Ovary (tissue), 9 donors: ENCODE measurements around the gene PRKAG1. TPM values are rescaled to one million over a fixed set of nuclear protein-coding genes. Genes with fewer than 3 reads are reported as not detected.
A peak's percentile ranks its signal among the peaks of the same experiment; 100 is the strongest.

Experiments
- DNase-seq, 5 donors: peaks; one replicate each; pipeline ENCODE4 v3.0.0-alpha.2; 2019 to 2020
- H3K27ac ChIP-seq, 2 donors: fragments of 200-600 bp; one replicate each; pipeline versions ENCODE4 v1.5.1 to v1.8.0; 2019 to 2022
- H3K27me3 ChIP-seq: fragments of 200-600 bp; one replicate; pipeline ENCODE4 v1.8.0; 2022
- H3K36me3 ChIP-seq: fragments of 200-600 bp; sonication (generic); one replicate; pipeline ENCODE4 v1.5.1; 2019
- H3K4me1 ChIP-seq: one replicate; pipeline ENCODE4 v1.8.1; 2013; ENCODE audit warnings: mild to moderate bottlenecking, moderate library complexity; ENCODE audit not compliant: insufficient read depth
- H3K4me3 ChIP-seq: fragments of 200-600 bp; sonication (generic); one replicate; pipeline ENCODE4 v1.5.1; 2017
- H3K9me3 ChIP-seq, 2 donors: fragments of 200-600 bp in 1 of 2; sonication (generic) in 1 of 2; one replicate each; pipeline versions ENCODE4 v1.5.1 to v1.8.1; 2013 to 2019; ENCODE audit warnings: mild to moderate bottlenecking in 1 of 2, moderate library complexity in 1 of 2
- CTCF ChIP-seq, 3 donors: fragments of 450-650 bp in 2 of 3; fragments of 200-600 bp in 1 of 3; IDR thresholded peaks; one replicate each; pipeline versions ENCODE4 v1.5.1 to v1.8.0; 2016 to 2022; ENCODE audit warnings: antibody characterized with exemption in 3 of 3, mild to moderate bottlenecking in 1 of 3
- EP300 ChIP-seq: sonication (generic); formaldehyde crosslinking; IDR thresholded peaks from one replicate; pipeline ENCODE4 v1.6.1; 2017; ENCODE audit warnings: antibody characterized with exemption
- POLR2A ChIP-seq: fragments of 450-650 bp; IDR thresholded peaks from one replicate; pipeline ENCODE4 v1.6.1; 2017; ENCODE audit warnings: antibody characterized with exemption, mild to moderate bottlenecking, moderate library complexity
- WGBS, 3 donors: extraction: QIAGEN DNeasy Blood & Tissue Kit in 1 of 3; methylation state at CpG; one replicate each; pipeline versions ENCODE4 v1.1.5 to v1.1.7; 2013 to 2017; 5-methylcytosine and 5-hydroxymethylcytosine counted together
- intact Hi-C, 4 donors: fragments of 100-400 bp; cut with DNase I; formaldehyde crosslinking; loops; one replicate each; pipeline versions ENCODE4 v1.11.0 to v1.15.1; 2022 to 2023
- polyA plus RNA-seq, 2 donors: library from polyadenylated mRNA; stranded (reverse); fragments of 200-250 nt in 1 of 2; fragments of 350-450 nt in 1 of 2; fragmentation: Illumina TruSeq in 1 of 2; extraction: RNeasy Lipid Tissue Mini Kit (QIAGEN cat#74804) in 1 of 2; gene quantifications; one replicate each; pipeline ENCODE4 v1.2.3, GENCODE V29; 2013 to 2014
- total RNA-seq, 7 donors: library from RNA; depleted of rRNA in 2 of 7; stranded (reverse); fragments of >200 nt in 2 of 7; fragmentation: NEBNext Ultra II Directional in 3 of 7; extraction: Animal tissue kit (Norgen Biotek cat#: 25700) in 3 of 7; gene quantifications; one replicate each; pipeline versions ENCODE4 v1.1.0 to v1.2.4, GENCODE V29; 2016 to 2023
- donor health status: DM: no; HTN: no; CAD: no; lungs with moderate emphysema.
- donor health status: DM: no; HTN: no; CAD: no.
- donor health status: Bipolar disorder and iron deficiency.
- donor health status: DM: yes; HTN: yes; CAD: no.
- donor health status: DM: no; HTN: no; CAD: no.
- donor health status: DM: yes; HTN: yes; CAD: no.

Gene PRKAG1
- total and polyA plus RNA-seq, 9 donors = 25.6 to 98.5 (median 38.3) TPM

GRCh38 chr12:49061157-49061650 is 42.6 kb upstream of the PRKAG1 start:
- Histone ChIP-seq H3K36me3 (no peaks in the 10 kb centered on the region), H3K9me3 (no peaks in the 10 kb centered on the region), H3K27ac (peak overlapping the region in 1 of 2 donors; percentile 90), H3K27me3 (no peaks in the 10 kb centered on the region), H3K4me1 (peaks cover 14% of the 10 kb centered on the region), H3K4me3 (peak overlapping the region; percentile 91)
- no peak for TF ChIP-seq POLR2A
- TF ChIP-seq CTCF (IDR thresholded peaks at IDR 0.05) = no peak
- no peak for TF ChIP-seq EP300
- no peak for DNase-seq
- intact Hi-C loops = loop anchor here in 1 of 4 donors (10.0 kb wide), 1 partner anchor 174 kb away; no protein-coding TSS in a partner anchor
- 4 to 5% (median 4%) methylated on average over 16 of the region's 16 CpGs for WGBS, 3 donors

GRCh38 chr12:49060237-49061156 is 41.9 kb upstream of the PRKAG1 start, which contains the start of gene KMT2D:
Gene KMT2D, minus strand, starts transcription at chr12:49060794. Its CDS starts 5,470 bp downstream, at chr12:49055324.
- DNase-seq = peak; percentile 92 to 94 (median 93)
- H3K27me3 ChIP-seq = no peaks in the 10 kb centered on the region
- peak within 1 kb of the TSS; percentile 61 to 90 for H3K27ac ChIP-seq
- H3K4me3 ChIP-seq = peak within 1 kb of the TSS; percentile 91
- no peaks in the 10 kb centered on the region for H3K9me3 ChIP-seq
- intact Hi-C loops = loop anchor here in 1 of 4 donors (10.0 kb wide), 1 partner anchor 174 kb away; no protein-coding TSS in a partner anchor
- peaks cover 21% of the 10 kb centered on the region for H3K4me1 ChIP-seq
- 0 to 1% (median 0%) methylated on average over 30 to 74 of the region's 74 CpGs for WGBS, 3 donors
- H3K36me3 ChIP-seq = no peaks in the 10 kb centered on the region
- TF ChIP-seq CTCF (IDR thresholded peaks at IDR 0.05) (peak; percentile 10 to 79 (median 57)), EP300 (no peak), POLR2A (peak; percentile 66)

GRCh38 chr12:49059299-49060171 is 41.0 kb upstream of the PRKAG1 start:
- Histone ChIP-seq H3K27me3 (no peaks in the 10 kb centered on the region), H3K9me3 (no peaks in the 10 kb centered on the region), H3K4me1 (peaks cover 21% of the 10 kb centered on the region), H3K4me3 (peak overlapping the region; percentile 91), H3K36me3 (no peaks in the 10 kb centered on the region), H3K27ac (peak overlapping the region; percentile 61 to 90)
- peak in 2 of 5 donors; percentile 37 to 60 for DNase-seq
- no peak for TF ChIP-seq EP300
- TF ChIP-seq POLR2A = no peak
- no peak for TF ChIP-seq CTCF (IDR thresholded peaks at IDR 0.05)
- intact Hi-C loops = loop anchor here in 1 of 4 donors (10.0 kb wide), 1 partner anchor 175 kb away; no protein-coding TSS in a partner anchor
- WGBS, 3 donors = 0% methylated on average over 51 to 70 of the region's 70 CpGs

DNA sequence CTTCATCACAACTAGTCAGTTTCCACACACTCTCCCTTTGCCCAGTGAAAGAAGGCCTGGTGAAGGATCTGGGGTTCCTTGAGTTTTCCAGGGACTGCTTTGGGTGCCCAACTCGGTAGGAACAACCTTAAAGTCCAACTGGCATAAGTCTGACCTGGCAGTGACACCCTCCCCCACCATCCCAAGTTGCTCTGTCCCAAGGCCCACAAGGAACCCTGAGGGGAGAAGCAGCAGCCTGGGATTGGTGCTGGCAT is 40.4 kb upstream of the PRKAG1 start:
- H3K4me1 ChIP-seq = peaks cover 21% of the 10 kb centered on the region
- H3K36me3 ChIP-seq = no peaks in the 10 kb centered on the region
- DNase-seq = no peak
- intact Hi-C loops = no loop called here
- 0 to 2% (median 0%) methylated on average over 1 of the region's 1 CpG for WGBS, 3 donors
- H3K27ac ChIP-seq = peak overlapping the region in 1 of 2 donors; percentile 90
- H3K4me3 ChIP-seq = peak overlapping the region; percentile 91
- H3K9me3 ChIP-seq = no peaks in the 10 kb centered on the region
- H3K27me3 ChIP-seq = no peaks in the 10 kb centered on the region
- no peak for TF ChIP-seq POLR2A
- no peak for TF ChIP-seq EP300
- no peak for TF ChIP-seq CTCF (IDR thresholded peaks at IDR 0.05)
